Activated CD8-positive, alpha-beta memory T cell treated with anti-CD3 and anti-CD28 coated beads for 1 hour (primary cell): Measurements from ENCODE around the gene ACACB.
"Not testable (repeated sequence)": the region's sequence is repeated elsewhere in the genome, so short reads cannot be mapped to it uniquely, and the experiment has no call there.

ENCODE experiments used
- DNase-seq, 2 donors: peaks; one replicate each; pipeline ENCODE4 v3.0.0-alpha.2; 2020; ENCODE audit warnings: low read depth in 1 of 2; ENCODE audit errors: extremely low read depth in 1 of 2

Gene ACACB

DNA sequence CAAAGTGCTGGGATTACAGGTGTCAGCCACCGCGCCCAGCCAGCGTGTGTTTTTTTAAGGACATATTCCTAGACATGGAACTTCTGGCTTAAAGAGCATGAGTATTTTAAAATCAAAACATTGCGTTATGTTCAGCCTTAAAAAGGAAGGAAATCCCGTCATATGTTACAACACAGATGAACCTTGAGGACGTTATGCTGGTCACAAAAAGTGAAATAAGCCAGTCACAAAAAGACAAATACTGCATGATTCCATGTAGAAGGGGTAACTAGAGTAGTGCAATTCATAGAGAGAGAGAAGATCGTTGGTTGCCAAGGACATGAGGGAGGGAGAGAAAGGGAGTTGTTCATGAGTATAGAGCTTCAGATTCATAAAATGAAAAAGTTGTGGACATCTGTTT, 53.9 kb downstream of the ACACB start:
- DNase-seq: no peak

DNA sequence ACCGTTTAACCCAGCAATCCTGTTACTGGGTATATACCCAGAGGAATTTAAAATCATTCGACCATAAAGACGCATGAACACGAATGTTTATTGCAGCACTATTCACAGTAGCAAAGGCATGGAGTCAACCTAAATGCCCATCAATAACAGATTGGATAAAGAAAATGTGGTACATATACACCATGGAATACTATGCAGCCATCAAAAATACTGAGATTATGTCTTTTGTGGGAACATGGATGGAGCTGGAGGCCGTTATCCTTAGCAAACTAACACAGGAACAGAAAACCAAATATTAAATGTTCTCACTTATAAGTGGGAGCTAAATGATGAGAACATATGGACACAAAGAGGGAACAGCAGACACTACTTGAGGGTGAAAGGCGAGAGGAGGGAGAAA, 56.4 kb downstream of the ACACB start:
- not testable (repeated sequence) for DNase-seq

DNA sequence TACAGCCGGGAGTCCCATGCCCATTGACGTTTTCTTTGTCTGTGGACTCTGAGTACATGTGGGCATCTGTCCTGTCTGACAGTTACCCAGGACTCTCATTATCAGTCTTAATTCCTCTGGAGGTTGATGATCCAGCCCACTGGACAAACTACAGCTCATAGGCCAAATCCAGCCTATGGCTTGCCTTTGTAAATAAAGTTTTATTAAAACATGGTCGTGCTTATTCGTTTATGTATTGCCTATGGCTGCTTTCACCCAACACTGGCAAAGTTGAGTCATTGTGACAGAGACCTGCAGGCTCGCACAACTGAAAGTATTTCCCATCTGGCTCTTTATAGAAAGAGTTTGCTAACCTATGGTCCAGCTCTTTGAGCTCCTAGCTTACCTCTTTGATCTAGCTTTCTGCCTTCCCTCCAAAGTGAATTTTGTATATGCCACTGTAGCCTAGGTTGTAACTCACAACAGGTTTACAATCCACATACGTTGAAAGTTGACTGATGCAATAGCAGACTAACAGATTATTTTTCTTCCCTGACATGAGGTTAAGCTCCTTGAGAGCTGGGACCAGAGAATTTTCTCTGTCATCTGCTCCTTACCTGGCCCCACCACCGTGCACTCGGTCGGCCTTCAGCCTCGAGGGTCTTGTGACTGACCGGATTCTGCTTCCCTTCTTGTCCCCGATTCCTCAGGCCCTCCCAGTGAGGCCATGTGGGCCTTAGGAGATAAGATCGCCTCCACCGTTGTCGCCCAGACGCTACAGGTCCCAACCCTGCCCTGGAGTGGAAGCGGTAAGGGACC, 57.3 kb downstream of the ACACB start:
- no peak for DNase-seq

DNA sequence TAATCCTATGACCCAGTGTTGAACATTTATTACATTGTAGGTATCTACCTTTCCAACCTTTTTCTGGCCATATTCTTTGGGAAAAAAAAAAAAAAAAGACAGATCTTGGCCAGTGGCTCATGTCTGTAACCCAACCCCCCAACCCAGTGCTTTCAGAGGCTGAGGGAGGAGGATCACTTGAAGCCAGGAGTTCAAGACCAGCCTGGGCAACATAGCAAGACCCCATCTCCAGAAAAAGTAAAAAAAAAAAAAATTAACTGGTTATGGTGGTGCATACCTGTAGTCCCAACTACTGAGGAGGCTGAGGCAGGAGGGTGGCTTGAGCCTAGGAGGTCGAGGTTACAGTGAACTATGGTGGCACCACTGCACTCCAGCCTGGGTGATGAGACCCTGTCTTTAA, 58.1 kb downstream of the ACACB start:
- DNase-seq: no peak

DNA sequence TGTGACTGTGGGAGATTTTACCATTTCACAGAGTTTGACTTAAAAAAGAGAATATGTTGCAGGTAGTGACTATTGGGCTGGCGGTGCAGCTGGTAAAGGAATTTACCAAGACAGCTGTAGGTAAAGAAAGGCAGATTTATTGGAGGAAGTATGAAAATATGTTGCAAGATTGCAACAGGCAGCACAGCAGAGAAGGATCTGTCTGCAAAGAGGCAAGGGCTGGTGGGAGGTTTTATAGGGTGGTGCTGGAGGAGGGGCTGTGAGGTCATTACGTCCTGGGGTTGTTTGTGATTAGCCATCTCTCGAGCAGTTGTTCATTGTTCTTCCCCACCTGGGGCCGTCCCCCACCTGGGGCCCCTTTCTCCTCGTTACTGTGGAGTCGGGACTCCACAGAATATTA, 62.1 kb downstream of the ACACB start:
- no peak for DNase-seq

DNA sequence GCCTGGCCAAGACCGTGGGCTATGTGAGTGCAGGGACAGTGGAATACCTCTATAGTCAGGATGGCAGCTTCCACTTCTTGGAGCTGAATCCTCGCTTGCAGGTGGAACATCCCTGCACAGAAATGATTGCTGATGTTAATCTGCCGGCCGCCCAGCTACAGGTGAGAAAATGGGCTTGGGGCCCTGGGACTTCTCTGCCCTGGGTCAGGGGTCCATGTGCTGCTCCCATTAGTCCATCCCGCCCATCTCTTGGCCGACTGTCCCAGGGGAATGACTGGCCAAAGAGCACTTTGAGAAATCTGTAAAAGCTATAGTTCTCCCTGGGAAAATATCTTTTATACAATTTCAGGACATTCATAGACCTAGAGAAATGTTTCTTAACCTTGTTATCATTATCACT, 63.5 kb downstream of the ACACB start:
- no peak for DNase-seq

DNA sequence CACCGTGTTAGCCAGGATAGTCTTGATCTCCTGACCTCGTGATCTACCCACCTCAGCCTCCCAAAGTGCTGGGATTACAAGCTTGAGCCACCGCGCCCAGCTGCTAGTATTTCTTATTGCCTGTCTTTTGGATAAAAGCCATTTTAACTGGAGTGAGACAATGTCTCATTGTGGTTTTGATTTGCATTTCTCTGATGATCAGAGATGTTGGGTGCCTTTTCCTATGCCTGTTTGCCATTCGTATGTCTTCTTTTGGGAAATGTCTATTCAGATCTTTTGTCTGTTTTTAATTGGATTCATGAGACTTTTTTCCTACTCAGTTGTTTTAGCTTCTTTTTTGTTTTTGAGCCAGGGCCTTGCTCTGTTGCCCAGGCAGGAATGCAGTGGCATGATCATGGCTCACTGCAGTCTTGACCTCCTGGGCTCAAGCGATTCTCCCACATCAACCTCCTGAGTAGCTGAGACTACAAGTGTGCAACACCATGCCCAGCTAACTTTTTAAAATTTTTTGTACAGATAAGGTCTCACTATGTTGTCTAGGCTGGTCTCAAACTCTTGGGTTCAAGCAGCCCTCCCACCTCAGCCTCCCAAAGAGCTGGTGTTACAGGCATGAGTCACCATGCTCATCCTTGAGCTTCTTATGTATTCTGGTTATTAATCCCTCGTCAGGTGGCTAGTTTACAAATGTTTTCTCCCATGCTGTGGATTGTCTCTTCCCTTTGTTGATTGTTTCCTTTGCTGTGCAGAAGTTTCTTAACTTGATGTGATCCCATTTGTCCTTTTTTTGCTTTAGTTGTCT, 65.9 kb downstream of the ACACB start:
- no peak for DNase-seq

DNA sequence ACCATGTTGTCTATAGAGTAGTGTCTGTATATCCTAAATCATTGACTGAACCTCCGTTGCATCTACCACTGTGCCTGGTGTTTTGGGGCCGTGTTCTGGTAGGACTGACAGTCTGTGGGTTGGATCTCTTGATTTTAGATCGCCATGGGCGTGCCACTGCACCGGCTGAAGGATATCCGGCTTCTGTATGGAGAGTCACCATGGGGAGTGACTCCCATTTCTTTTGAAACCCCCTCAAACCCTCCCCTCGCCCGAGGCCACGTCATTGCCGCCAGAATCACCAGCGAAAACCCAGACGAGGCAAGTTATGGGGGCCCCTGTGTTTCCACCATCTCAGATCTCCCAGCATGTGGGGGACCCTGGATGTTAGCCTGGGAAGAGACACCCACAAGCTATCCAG, 69.1 kb downstream of the ACACB start:
- DNase-seq: no peak

DNA sequence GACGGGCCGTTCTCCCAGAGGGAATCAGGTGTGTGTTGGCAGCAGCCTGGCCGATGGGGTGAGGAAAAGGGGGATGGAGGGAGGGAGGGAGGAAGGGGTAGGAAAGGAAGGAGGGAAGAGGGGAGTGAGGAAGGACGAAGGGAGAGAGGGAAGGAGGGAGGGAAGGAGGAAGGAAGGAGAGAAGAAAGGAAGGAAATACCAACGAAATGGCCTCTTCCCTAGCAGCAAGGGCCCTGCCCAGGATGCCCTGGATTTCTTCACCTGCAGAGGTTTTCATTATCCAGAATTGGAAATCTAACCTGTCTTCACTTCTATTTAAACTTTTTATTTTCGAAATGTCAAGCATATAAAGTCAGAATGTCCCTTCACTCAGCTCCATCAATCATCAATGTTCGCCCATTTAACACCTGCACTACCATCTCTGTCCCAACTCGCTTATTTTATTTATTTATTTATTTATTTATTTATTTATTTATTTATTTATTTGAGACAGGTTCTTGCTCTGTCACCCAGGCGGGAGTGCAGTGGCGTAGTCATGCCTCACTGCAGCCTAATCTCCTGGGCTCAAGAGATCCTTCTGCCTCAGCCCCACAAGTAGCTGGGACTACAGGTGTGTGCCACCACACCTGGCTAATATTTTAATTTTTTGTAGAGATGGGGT, 70.7 kb downstream of the ACACB start:
- no peak for DNase-seq

DNA sequence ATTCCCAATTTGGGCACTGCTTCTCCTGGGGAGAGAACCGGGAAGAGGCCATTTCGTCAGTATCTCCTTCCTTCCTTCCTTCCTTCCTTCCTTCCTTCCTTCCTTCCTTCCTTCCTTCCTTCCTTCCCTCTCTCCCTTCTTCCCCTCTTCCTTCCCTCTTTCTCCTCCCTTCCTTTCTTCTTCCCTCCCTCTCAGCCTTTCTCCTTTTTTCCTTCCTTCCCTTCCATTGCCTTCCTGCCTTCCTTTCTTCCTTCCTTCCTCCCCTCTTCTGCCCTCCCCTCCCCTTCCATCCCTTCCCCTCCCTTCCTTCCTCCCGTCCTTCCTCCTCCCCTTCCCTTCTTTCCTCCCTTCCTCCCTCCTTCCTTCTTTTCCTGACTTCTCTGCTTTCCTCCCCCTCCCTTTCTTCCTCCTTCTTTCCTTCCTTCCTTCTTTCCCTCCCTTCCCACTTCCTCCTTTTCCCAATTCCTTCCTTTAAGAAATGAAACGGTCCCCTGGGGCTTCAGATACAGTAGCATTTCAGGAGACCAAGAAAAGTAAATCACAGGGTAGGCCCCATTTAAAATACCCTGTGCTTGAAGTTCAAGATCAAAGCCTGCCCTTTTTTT, 71.8 kb downstream of the ACACB start:
- DNase-seq: no peak

DNA sequence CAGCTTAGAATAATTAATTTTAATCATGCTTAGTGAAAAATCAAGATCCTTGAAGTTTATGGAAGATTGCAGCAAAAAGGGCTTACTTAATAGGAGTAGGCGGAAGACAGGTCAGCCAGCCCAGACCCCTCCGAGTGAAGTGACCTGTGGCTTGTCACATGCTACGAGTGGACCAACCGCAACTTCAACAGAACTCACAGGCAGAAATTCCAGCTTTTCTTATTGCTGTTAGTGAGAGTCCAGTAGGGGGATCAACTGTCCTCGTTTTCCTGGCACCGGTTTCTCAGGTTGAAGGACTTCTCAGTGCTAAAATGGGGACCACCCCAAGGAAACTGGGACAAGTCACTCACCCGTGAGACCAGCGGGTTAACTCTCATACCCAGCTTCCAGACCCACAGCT, 72.9 kb downstream of the ACACB start:
- no peak for DNase-seq

DNA sequence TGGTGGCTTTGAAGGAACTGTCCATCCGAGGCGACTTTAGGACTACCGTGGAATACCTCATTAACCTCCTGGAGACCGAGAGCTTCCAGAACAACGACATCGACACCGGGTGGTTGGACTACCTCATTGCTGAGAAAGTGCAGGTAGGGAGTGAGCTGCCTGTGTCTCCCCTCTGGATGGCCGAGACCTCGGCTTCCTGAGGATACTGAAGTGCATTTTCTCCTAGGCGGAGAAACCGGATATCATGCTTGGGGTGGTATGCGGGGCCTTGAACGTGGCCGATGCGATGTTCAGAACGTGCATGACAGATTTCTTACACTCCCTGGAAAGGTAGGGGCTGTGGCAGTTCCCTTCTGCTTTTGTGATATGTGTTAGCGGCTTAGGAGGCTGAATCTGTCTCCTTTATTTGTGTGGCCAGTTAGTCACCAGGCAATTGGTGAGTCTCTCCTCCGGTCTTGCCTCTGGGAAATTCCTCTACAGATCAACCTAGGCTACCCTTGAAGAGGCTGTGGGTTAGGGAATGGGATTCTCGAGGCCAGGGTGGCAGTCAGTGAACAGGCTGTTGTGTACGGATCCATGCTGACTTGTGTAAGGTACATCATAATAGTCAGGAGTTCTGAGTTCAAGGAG, 75.3 kb downstream of the ACACB start:
- no peak for DNase-seq

DNA sequence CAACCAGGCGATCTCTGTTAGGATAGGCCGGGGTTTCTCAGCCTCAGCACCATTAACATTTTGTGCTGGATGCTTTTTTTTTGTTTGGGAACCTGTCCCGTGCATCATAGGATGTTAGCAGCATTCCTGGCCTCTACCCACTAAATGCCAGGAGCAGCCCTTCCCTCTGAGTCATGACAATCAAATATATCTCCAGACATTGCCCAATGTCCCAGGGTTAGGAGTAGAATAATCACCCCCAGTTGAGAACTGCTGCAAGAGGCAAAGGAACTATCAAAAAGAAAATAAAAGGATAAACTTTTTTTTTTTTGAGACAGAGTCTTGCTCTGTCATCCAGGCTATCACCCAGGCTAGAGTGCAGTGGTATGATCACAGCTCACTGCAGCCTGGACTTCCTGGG, 76.0 kb downstream of the ACACB start:
- DNase-seq: no peak

DNA sequence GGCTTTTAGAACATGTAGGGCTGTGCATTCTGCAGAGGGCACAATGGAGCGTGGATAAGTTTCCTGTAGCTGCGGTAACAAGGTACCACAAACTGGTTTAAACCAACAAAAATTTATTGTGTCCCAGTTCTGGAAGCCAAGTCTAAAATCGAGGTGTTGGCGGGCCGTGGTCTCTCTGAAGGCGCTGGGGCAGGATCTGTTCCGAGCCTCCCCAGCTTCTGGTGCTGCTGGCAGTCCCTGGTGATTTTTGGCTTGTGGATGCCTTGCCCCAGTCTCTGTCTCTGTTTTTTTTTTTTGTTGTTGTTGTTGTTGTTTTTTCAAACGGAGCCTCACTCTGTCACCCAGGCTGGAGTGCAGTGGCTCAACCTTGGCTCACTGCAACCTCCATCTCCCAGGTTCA, 77.5 kb downstream of the ACACB start:
- DNase-seq: no peak

DNA sequence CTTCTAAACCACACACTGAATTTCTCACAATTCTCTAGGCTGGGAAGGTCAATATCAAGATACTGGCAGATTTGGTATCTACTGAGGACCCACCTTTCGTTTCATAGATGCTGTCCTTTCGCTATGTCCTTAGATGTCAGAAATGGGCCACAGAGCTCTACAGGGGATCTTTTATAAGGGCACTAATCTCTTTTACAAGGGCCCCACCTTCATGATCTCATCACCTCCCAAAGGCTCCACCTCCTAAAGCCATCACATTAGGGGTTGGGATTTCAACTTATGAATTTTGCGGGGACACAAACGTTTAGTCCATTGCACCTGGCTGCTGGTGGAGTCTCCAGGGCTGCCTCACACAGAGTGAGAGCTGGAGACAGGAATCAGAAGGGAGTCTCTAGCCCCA, 79.9 kb downstream of the ACACB start:
- DNase-seq: no peak

DNA sequence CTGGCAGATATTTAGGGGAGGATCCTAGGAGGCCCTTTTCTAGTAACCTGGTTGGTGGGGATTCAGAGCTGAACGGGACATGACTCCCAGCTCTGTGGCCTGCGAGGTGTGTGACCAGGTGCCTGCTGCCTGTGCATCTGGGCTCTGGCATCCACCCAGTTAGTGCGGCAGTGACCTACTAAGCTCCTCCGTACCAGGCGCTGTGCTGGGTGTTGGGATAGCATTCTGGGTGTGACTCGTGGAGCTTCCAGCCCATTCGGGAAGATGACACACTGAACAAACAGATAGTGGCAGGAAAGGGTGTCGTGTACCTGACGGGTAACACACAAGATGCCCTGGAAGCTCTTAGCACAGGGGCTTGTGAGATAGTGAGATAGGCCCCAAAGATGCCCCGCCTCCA, 80.9 kb downstream of the ACACB start:
- DNase-seq: no peak

DNA sequence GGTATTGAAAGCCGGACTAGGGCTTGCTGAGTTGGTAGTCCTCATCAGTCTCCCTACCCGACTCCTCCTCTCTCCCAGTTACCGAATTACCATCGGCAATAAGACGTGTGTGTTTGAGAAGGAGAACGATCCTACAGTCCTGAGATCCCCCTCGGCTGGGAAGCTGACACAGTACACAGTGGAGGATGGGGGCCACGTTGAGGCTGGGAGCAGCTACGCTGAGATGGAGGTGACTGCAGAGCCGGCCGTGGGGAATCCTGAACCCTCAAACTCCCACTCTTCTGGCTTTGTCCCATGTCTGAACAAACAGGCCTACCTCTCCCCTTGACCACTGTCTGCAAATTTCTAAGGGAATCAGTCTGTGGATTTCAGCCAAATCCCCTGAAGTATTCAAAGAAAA, 82.9 kb downstream of the ACACB start:
- DNase-seq: no peak

DNA sequence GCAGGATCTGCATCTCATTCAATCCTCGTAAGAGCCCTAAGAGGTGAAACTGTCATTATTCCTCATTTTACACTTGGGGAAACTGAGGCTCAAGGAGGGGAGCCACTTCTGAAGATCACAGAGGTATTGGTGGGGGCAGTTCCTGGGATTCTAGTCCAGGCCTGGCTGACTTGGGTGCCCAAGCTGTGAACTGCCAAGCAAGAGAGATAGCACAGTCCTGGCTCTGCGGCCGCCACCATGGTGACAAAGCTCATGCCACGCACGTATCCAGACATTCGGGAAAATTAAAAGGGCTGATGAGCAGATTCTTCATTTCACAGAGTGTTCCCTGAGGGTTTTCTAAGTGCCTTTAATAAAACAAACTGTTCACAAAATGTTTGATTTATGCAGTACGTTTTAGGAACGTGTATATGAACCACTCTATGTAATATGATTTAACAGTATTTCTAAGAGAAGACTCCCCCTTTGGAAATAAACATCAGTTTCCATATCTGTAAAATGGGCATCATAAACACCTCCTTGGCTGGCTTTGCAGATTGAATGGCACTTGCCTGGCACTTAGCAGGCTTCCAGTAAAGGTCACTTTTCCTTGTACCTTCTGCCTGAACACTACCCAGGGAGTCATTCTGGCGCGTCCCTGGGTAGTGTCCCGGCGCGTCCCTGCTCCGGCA, 84.6 kb downstream of the ACACB start:
- DNase-seq: no peak

DNA sequence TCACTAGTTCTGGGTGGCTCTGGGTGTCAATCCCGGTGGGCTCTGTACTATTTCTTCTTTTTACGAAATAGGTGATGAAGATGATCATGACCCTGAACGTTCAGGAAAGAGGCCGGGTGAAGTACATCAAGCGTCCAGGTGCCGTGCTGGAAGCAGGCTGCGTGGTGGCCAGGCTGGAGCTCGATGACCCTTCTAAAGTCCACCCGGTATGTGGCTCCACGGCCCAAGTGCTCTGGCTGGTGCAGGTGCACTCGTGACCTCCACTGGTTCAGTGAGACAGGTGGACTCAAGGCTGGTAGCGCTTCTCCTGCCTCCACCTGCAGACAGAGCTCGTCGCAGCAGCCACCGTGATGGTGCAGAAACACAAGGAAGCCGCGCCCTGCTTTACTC, 85.1 kb downstream of the ACACB start:
- no peak for DNase-seq

DNA sequence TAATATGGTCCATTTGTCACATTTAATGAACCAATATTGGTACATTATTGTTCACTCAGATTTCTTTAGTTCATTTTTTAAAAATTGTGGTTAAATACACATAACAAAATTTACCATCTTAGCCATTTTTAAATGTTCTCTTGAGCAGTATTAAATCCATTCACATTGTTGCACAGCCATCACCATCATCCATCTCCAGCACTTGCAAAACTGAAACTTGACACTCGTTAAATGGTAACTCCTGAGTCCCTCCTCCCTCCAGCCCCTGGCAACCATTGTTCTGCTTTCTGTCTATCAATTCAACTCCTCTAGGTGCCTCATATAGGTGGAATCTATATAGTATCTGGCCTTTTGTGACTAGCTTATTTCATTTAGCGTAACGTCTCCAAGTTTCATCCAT, 86.4 kb downstream of the ACACB start:
- no peak for DNase-seq

DNA sequence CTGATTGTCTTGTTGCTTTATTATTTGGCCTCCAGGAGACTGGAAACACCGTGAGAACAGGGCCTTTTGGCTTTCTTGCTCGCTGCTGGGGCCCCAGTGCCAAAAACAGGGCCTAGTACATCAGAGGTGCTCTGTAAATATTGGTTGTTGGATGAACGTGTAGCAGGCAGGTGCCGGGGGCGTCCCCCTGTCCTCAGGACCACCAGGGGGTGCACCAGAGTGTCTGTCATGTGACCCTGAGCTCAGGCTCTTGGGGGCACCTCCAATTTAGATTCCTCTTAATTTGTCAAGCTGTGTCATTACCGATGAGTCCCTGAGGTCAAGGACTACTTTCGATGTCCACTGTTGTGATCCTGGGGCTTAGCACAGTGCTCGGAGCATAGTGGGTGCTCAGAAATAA, 87.1 kb downstream of the ACACB start:
- no peak for DNase-seq
